Adrenal gland (tissue), 12 donors: ENCODE results near the gene SMR3B. TPM values are rescaled to one million over a fixed set of nuclear protein-coding genes. Genes with fewer than 3 reads are reported as not detected.

Source experiments
- DNase-seq, 7 donors: peaks; one replicate each; pipeline ENCODE4 v3.0.0-alpha.2; 2019 to 2020
- H3K27ac ChIP-seq, 5 donors: fragments of 200-600 bp; sonication (generic) in 4 of 5; 1 replicate in 3 of 5; 2 replicates in 2 of 5; pipeline versions ENCODE4 v1.5.1 to v1.8.0; 2016 to 2020; ENCODE audit warnings: mild to moderate bottlenecking in 1 of 5
- H3K27me3 ChIP-seq: fragments of 200-600 bp; 2 replicates; pipeline ENCODE4 v1.8.0; 2021
- H3K36me3 ChIP-seq, 2 donors: fragments of 200-600 bp; replicated peaks in 1 of 2; 1 replicate in 1 of 2; 2 replicates in 1 of 2; pipeline versions ENCODE4 v1.5.1 to v1.8.0; 2018 to 2022
- H3K4me1 ChIP-seq, 2 donors: fragments of 200-600 bp; replicated peaks in 1 of 2; 1 replicate in 1 of 2; 2 replicates in 1 of 2; pipeline versions ENCODE4 v1.5.1 to v1.8.0; 2018 to 2021
- H3K4me3 ChIP-seq, 4 donors: fragments of 200-600 bp; sonication (generic) in 3 of 4; one replicate each; pipeline ENCODE4 v1.5.1; 2016 to 2018
- H3K9me3 ChIP-seq, 3 donors: fragments of 200-600 bp; sonication (generic) in 1 of 3; replicated peaks in 1 of 3; 1 replicate in 2 of 3; 2 replicates in 1 of 3; pipeline versions ENCODE4 v1.5.1 to v1.8.0; 2016 to 2021
- POLR2A ChIP-seq, 2 donors: fragments of 450-650 bp; IDR thresholded peaks; one replicate each; pipeline ENCODE4 v1.6.1; 2017; ENCODE audit warnings: antibody characterized with exemption in 2 of 2, mild to moderate bottlenecking in 2 of 2, moderate library complexity in 1 of 2
- WGBS, 4 donors: extraction: QIAGEN DNeasy Blood & Tissue Kit in 2 of 4; methylation state at CpG; one replicate each; pipeline versions ENCODE4 v1.1.5 to v1.1.7; 2013 to 2017; 5-methylcytosine and 5-hydroxymethylcytosine counted together
- intact Hi-C, 2 donors: fragments of 100-400 bp; cut with DNase I; formaldehyde crosslinking; loops; one replicate each; pipeline versions ENCODE4 v1.14.1 to v1.15.0; 2022 to 2023
- polyA plus RNA-seq, 3 donors: library from polyadenylated mRNA; stranded (reverse); fragments of 200-250 nt in 2 of 3; fragments of 350-450 nt in 1 of 3; fragmentation: Illumina TruSeq in 1 of 3; extraction: RNeasy Lipid Tissue Mini Kit (QIAGEN cat#74804) in 1 of 3; gene quantifications; one replicate each; pipeline ENCODE4 v1.2.3, GENCODE V29; 2013 to 2014
- total RNA-seq, 9 donors: library from RNA; depleted of rRNA in 4 of 9; stranded (reverse); fragments of >200 nt in 4 of 9; fragments of 120-200 nt in 1 of 9; fragmentation: NEBNext Ultra II Directional in 1 of 9; extraction: Animal tissue kit (Norgen Biotek cat#: 25700) in 1 of 9; gene quantifications; one replicate each; pipeline versions ENCODE4 v1.1.0 to v1.2.4, GENCODE V29; 2013 to 2023
- TF ChIP-seq, protein P1 (sequence below), 6 experiments: fragments of 450-650 bp in 4 of 6; fragments of 200-600 bp in 2 of 6; sonication (generic) in 1 of 6; IDR thresholded peaks; 1 replicate in 5 of 6; 2 replicates in 1 of 6; pipeline versions ENCODE4 v1.5.1 to v1.8.0; 2016 to 2021; ENCODE audit warnings: antibody characterized with exemption in 6 of 6, mild to moderate bottlenecking in 2 of 6, moderate library complexity in 1 of 6
- donor health status: healthy with polysubstance abuse.
- donor health status: Bipolar disorder and iron deficiency.
- donor health status: DM: yes; HTN: yes; CAD: no.
- donor health status: DM: no; HTN: no; CAD: no.
- donor health status: DM: no; HTN: no; CAD: no.
- donor health status: DM: yes; HTN: yes; CAD: no.

SMR3B gene
- total and polyA plus RNA-seq, 12 donors, result 0.47 to 8.9 (median 1.5) TPM; not detected in 9

DNA sequence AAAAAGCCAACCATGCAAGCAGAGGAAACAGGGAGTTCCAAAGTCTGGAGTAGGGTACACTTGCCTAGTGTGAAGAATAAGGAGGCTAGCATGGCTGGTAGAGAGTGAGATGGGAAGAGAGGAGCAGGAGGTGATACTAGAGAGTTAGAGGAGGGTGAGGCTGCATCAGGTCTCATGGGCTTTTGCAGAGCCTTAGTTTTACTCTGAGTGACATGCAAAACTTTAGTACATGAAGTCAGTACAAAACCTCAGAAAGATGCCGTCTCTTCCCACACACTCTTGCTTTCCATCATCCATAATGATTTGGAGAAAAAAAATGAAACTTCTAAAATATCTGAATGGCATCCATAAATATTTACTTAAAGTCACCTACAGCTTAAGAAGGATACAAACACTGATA, 19.8 kb downstream of the SMR3B start:
- no peaks in the 10 kb centered on the region for H3K4me1 ChIP-seq
- 80 to 92% (median 87%) methylated on average over 1 of the region's 1 CpG for WGBS, 4 donors
- no peak for TF ChIP-seq POLR2A (IDR thresholded peaks at IDR 0.05)
- TF ChIP-seq, protein P1, sequence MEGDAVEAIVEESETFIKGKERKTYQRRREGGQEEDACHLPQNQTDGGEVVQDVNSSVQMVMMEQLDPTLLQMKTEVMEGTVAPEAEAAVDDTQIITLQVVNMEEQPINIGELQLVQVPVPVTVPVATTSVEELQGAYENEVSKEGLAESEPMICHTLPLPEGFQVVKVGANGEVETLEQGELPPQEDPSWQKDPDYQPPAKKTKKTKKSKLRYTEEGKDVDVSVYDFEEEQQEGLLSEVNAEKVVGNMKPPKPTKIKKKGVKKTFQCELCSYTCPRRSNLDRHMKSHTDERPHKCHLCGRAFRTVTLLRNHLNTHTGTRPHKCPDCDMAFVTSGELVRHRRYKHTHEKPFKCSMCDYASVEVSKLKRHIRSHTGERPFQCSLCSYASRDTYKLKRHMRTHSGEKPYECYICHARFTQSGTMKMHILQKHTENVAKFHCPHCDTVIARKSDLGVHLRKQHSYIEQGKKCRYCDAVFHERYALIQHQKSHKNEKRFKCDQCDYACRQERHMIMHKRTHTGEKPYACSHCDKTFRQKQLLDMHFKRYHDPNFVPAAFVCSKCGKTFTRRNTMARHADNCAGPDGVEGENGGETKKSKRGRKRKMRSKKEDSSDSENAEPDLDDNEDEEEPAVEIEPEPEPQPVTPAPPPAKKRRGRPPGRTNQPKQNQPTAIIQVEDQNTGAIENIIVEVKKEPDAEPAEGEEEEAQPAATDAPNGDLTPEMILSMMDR (IDR thresholded peaks at IDR 0.05), result no peak

DNA sequence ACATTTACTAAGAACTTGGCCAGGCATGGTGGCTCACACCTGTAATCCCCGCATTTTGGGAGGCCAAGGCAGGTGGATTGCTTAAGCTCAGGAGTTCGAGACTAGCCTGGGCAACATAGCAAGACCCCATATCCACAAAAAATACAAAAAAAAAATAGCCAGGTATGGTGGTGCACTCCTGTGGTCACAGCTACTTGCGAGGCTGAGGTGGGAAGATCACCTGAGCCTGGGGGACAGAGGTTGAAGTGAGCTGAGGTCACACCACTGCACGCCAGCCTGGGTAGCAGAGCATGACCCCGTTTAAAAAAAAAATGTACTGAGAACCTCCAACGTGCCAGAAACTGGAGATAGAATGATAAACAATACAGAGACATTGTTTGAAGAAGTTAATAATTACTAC, 22.8 kb downstream of the SMR3B start:
- WGBS, 4 donors, result 62 to 70% (median 68%) methylated on average over 6 of the region's 6 CpGs

More for the DNA sequence above, 19.8 kb downstream of the SMR3B start:
- no peaks in the 10 kb centered on the region for H3K36me3 ChIP-seq
- H3K27ac ChIP-seq, result no peak overlapping the region
- H3K4me3 ChIP-seq, result no peak overlapping the region
- no peak for DNase-seq
- H3K27me3 ChIP-seq, result no peaks in the 10 kb centered on the region
- H3K9me3 ChIP-seq, result no peaks in the 10 kb centered on the region
- intact Hi-C loops, result no loop called here

DNA sequence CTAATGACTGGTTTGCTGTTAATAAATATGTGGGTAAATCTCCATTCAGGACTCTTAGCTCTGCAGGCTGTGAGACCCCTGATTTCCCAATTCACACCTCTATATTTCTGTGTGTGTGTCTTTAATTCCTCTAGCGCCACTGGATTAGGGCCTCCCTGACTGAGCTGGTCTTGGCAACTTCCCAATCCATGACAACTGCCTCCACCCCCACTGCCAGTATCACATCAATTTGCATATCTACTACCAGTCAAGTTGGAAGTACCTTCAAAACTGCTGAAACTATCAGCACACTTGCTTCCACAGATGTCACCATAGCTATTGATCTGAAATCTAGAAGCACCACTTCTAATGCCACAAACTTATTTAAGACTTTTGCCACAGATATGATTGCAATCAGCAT, 42.4 kb downstream of the SMR3B start:
- Histone ChIP-seq H3K27ac (no peak overlapping the region), H3K36me3 (no peaks in the 10 kb centered on the region), H3K9me3 (no peaks in the 10 kb centered on the region), H3K27me3 (no peaks in the 10 kb centered on the region), H3K4me3 (no peak overlapping the region), H3K4me1 (no peaks in the 10 kb centered on the region)
- intact Hi-C loops, result no loop called here
- no peak for DNase-seq
- WGBS, 4 donors, result 79 to 88% (median 85%) methylated on average over 1 of the region's 1 CpG
- TF ChIP-seq POLR2A (IDR thresholded peaks at IDR 0.05), result no peak
- TF ChIP-seq, protein P1 (IDR thresholded peaks at IDR 0.05), result no peak

More for the DNA sequence above, 22.8 kb downstream of the SMR3B start:
- no peaks in the 10 kb centered on the region for H3K27me3 ChIP-seq
- H3K9me3 ChIP-seq, result no peaks in the 10 kb centered on the region
- no peaks in the 10 kb centered on the region for H3K36me3 ChIP-seq
- no peak for DNase-seq
- TF ChIP-seq, protein P1 (IDR thresholded peaks at IDR 0.05), result no peak
- TF ChIP-seq POLR2A (IDR thresholded peaks at IDR 0.05), result no peak
- no peak overlapping the region for H3K27ac ChIP-seq
- no peaks in the 10 kb centered on the region for H3K4me1 ChIP-seq
- intact Hi-C loops, result no loop called here
- H3K4me3 ChIP-seq, result no peak overlapping the region

DNA sequence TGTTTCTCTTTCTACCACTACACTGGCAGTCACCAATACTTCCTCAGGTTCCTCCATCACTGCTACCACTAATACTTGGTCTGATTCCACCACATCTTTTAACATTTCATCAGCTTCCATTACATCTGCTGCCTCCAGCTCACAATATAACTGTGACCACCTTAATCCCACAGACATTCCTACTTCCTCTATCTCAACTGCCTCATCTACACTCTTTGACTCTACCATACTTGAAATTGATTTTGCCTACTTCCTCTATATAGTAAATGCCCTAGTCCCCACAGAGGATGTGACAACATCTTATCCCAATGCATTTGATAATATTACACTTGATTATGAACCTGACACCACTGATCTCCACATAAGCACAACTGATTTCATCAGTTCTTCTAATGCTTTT, 43.9 kb downstream of the SMR3B start:
- intact Hi-C loops, result no loop called here

DNA sequence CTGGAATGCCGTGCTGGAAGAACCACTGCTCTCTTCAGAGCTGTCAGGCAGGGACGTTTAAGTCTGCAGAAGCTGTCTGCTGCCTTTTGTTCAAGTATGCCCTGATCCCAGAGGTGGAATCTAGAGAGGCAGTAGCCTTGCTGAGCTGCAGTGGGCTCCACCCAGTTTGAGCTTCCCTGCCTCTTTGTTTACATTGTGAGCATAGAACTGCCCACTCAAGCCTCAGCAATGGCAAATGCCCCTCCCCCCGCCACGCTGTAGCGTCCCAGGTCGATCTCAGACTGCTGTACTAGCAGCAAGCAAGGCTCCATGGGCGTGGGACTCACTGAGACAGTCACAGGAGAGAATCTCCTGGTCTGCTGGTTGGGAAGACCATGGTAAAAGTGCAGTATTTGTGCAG, 54.3 kb downstream of the SMR3B start:
- intact Hi-C loops, result no loop called here
- no peak for TF ChIP-seq POLR2A (IDR thresholded peaks at IDR 0.05)
- TF ChIP-seq, protein P1 (IDR thresholded peaks at IDR 0.05), result no peak
- 55 to 62% (median 58%) methylated on average over 5 to 7 of the region's 7 CpGs for WGBS, 4 donors

More for the DNA sequence above, 43.9 kb downstream of the SMR3B start:
- no peaks in the 10 kb centered on the region for H3K9me3 ChIP-seq
- no peak overlapping the region for H3K27ac ChIP-seq
- no peak overlapping the region for H3K4me3 ChIP-seq
- no peak for DNase-seq
- no peaks in the 10 kb centered on the region for H3K27me3 ChIP-seq
- TF ChIP-seq POLR2A (IDR thresholded peaks at IDR 0.05), result no peak
- H3K36me3 ChIP-seq, result no peaks in the 10 kb centered on the region
- H3K4me1 ChIP-seq, result no peaks in the 10 kb centered on the region

More for the DNA sequence above, 54.3 kb downstream of the SMR3B start:
- H3K36me3 ChIP-seq, result no peaks in the 10 kb centered on the region
- H3K4me1 ChIP-seq, result no peaks in the 10 kb centered on the region
- no peak overlapping the region for H3K4me3 ChIP-seq
- no peaks in the 10 kb centered on the region for H3K9me3 ChIP-seq
- H3K27me3 ChIP-seq, result no peaks in the 10 kb centered on the region
- H3K27ac ChIP-seq, result no peak overlapping the region
- no peak for DNase-seq
